ENCODE results near the gene SLC49A3. TPM values are rescaled to one million over a fixed set of nuclear protein-coding genes. Genes with fewer than 3 reads are reported as not detected.

Gene SLC49A3
- total and polyA plus RNA-seq, 7 donors = 2.4 to 6.4 (median 4.6) TPM

GRCh38 chr4:730511-730910 lies 41.6 kb upstream of the SLC49A3 start:
- intact Hi-C loops (cut with DNase I) = no loop called here
- H3K27ac ChIP-seq = no peak overlapping the region
- no peak for TF ChIP-seq EP300 (IDR thresholded peaks at IDR 0.05)
- no peak for TF ChIP-seq POLR2AphosphoS5 (IDR thresholded peaks at IDR 0.05)
- no peak for TF ChIP-seq CTCF (IDR thresholded peaks at IDR 0.05)
- TF ChIP-seq POLR2A (IDR thresholded peaks at IDR 0.05) = no peak
- WGBS, 2 donors = 98% methylated on average over 27 of the region's 27 CpGs
- DNase-seq = no peak
- H3K9me3 ChIP-seq = no peaks in the 10 kb centered on the region
- H3K4me1 ChIP-seq = peaks cover 0 to 13% (median 3%) of the 10 kb centered on the region in 4 donors
- peaks cover 35 to 48% (median 38%) of the 10 kb centered on the region in 4 donors for H3K36me3 ChIP-seq
- no peaks in the 10 kb centered on the region for H3K27me3 ChIP-seq
- H3K4me3 ChIP-seq = no peak overlapping the region

GRCh38 chr4:729336-730315 lies 40.7 kb upstream of the SLC49A3 start:
- intact Hi-C loops (cut with DNase I) = no loop called here
- peaks cover 27 to 39% (median 30%) of the 10 kb centered on the region in 4 donors for H3K36me3 ChIP-seq
- TF ChIP-seq POLR2A (IDR thresholded peaks at IDR 0.05) (no peak), POLR2AphosphoS5 (IDR thresholded peaks at IDR 0.05) (no peak), EP300 (IDR thresholded peaks at IDR 0.05) (no peak), CTCF (IDR thresholded peaks at IDR 0.05) (no peak)
- no peak overlapping the region for H3K4me3 ChIP-seq
- DNase-seq = no peak
- no peak overlapping the region for H3K27ac ChIP-seq
- H3K9me3 ChIP-seq = no peaks in the 10 kb centered on the region
- peaks cover 0 to 13% (median 3%) of the 10 kb centered on the region in 4 donors for H3K4me1 ChIP-seq
- H3K27me3 ChIP-seq = no peaks in the 10 kb centered on the region
- WGBS, 2 donors = 92 to 93% methylated on average over 20 of the region's 20 CpGs

- peaks cover 7 to 23% (median 11%) of the 10 kb centered on the region in 4 donors for H3K36me3 ChIP-seq
- no peak for TF ChIP-seq EP300 (IDR thresholded peaks at IDR 0.05)
- H3K4me3 ChIP-seq = no peak overlapping the region
- intact Hi-C loops (cut with DNase I) = no loop called here
- WGBS, 2 donors = 42 to 75% methylated on average over 6 of the region's 6 CpGs
- no peaks in the 10 kb centered on the region for H3K9me3 ChIP-seq
- H3K4me1 ChIP-seq = peaks cover 0 to 13% (median 3%) of the 10 kb centered on the region in 4 donors
- no peak for DNase-seq
- no peaks in the 10 kb centered on the region for H3K27me3 ChIP-seq
- no peak overlapping the region for H3K27ac ChIP-seq
These were observed 38.6 kb upstream of the SLC49A3 start for GRCh38 chr4:727576-727975.

- H3K36me3 ChIP-seq = peaks cover 5 to 20% (median 9%) of the 10 kb centered on the region in 4 donors
- intact Hi-C loops (cut with DNase I) = no loop called here
- peak overlapping the region in 2 of 4 donors; percentile 14 to 28 for H3K27ac ChIP-seq
- H3K27me3 ChIP-seq = no peaks in the 10 kb centered on the region
- TF ChIP-seq EP300 (IDR thresholded peaks at IDR 0.05) (no peak), POLR2A (IDR thresholded peaks at IDR 0.05) (no peak), POLR2AphosphoS5 (IDR thresholded peaks at IDR 0.05) (no peak), CTCF (IDR thresholded peaks at IDR 0.05) (no peak)
- H3K9me3 ChIP-seq = no peaks in the 10 kb centered on the region
- 84 to 87% methylated on average over 17 of the region's 17 CpGs for WGBS, 2 donors
- DNase-seq = no peak
- H3K4me1 ChIP-seq = peaks cover 0 to 13% (median 3%) of the 10 kb centered on the region in 4 donors
- H3K4me3 ChIP-seq = no peak overlapping the region
These were observed 37.9 kb upstream of the SLC49A3 start for GRCh38 chr4:726838-727237.

- no peak overlapping the region for H3K4me3 ChIP-seq
- 68 to 79% methylated on average over 16 of the region's 16 CpGs for WGBS, 2 donors
- intact Hi-C loops (cut with DNase I) = no loop called here
- H3K4me1 ChIP-seq = peaks cover 0 to 13% (median 4%) of the 10 kb centered on the region in 4 donors
- H3K9me3 ChIP-seq = no peaks in the 10 kb centered on the region
- no peak for DNase-seq
- TF ChIP-seq POLR2A (IDR thresholded peaks at IDR 0.05) = no peak
- TF ChIP-seq EP300 (IDR thresholded peaks at IDR 0.05) = no peak
- TF ChIP-seq POLR2AphosphoS5 (IDR thresholded peaks at IDR 0.05) = no peak
- TF ChIP-seq CTCF (IDR thresholded peaks at IDR 0.05) = no peak
- peak overlapping the region; percentile 14 to 37 (median 22) for H3K27ac ChIP-seq
- peaks cover 5 to 19% (median 8%) of the 10 kb centered on the region in 4 donors for H3K36me3 ChIP-seq
- no peaks in the 10 kb centered on the region for H3K27me3 ChIP-seq
These were observed 37.4 kb upstream of the SLC49A3 start for GRCh38 chr4:726235-726787.
